Kidney epithelial cell (primary cell): ENCODE measurements around the gene MYH9. TPM values are rescaled to one million over a fixed set of nuclear protein-coding genes. Genes with fewer than 3 reads are reported as not detected.
"Not testable (repeated sequence)": the region's sequence is repeated elsewhere in the genome, so short reads cannot be mapped to it uniquely, and the experiment has no call there.

Source experiments
- DNase-seq: peaks from one replicate; pipeline ENCODE4 v3.0.0-alpha.2; 2010; ENCODE audit warnings: low read depth
- H3K27me3 ChIP-seq: 2 replicates; pipeline ENCODE4 v1.6.0; 2011; ENCODE audit warnings: low read length; ENCODE audit not compliant: control insufficient read depth, insufficient read depth
- H3K36me3 ChIP-seq: 2 replicates; pipeline ENCODE4 v1.5.1; 2011; ENCODE audit warnings: low read length; ENCODE audit not compliant: control insufficient read depth, insufficient read depth
- H3K4me3 ChIP-seq: 2 replicates; pipeline ENCODE4 v1.5.1; 2011; ENCODE audit warnings: low read depth, mild to moderate bottlenecking, control low read depth, low read length
- total RNA-seq: library from RNA; depleted of rRNA; stranded (reverse); fragments of >200 nt; gene quantifications from 2 replicates; pipeline ENCODE4 v1.2.3, GENCODE V29; 2015
- TF ChIP-seq, protein P1 (sequence below): IDR thresholded peaks from 2 replicates; pipeline ENCODE4 v1.5.1; 2011; ENCODE audit warnings: mild to moderate bottlenecking, moderate library complexity, low read length, control low read depth, inconsistent platforms; ENCODE audit not compliant: insufficient read depth, poor library complexity, severe bottlenecking

Gene MYH9
- total RNA-seq, 1 donor from 2014 or later, result 1,580 TPM

DNA sequence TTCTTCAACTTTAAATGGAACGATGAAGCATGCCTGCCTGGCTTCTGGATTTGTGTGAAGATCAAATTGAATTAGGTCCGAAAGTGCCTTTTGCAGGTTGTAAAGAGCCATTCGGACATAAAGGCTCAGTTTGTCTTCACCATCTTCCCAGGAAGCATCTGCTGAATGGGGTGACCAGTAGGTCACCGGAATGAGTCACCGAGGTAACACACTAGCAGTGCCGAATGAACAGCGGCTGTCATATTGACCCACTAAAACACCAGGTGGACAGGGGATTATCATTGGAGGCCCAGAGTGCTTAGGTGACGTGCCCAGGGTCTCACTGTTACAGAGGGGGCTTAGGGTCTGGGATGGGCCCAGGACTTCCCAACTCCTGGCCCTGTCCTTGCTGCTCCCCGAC, 43.1 kb upstream of the MYH9 start:
- Histone ChIP-seq H3K4me3 (no peak overlapping the region), H3K27me3 (no peaks in the 10 kb centered on the region), H3K36me3 (no peaks in the 10 kb centered on the region)
- DNase-seq, result no peak
- TF ChIP-seq, protein P1, sequence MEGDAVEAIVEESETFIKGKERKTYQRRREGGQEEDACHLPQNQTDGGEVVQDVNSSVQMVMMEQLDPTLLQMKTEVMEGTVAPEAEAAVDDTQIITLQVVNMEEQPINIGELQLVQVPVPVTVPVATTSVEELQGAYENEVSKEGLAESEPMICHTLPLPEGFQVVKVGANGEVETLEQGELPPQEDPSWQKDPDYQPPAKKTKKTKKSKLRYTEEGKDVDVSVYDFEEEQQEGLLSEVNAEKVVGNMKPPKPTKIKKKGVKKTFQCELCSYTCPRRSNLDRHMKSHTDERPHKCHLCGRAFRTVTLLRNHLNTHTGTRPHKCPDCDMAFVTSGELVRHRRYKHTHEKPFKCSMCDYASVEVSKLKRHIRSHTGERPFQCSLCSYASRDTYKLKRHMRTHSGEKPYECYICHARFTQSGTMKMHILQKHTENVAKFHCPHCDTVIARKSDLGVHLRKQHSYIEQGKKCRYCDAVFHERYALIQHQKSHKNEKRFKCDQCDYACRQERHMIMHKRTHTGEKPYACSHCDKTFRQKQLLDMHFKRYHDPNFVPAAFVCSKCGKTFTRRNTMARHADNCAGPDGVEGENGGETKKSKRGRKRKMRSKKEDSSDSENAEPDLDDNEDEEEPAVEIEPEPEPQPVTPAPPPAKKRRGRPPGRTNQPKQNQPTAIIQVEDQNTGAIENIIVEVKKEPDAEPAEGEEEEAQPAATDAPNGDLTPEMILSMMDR, result no peak

DNA sequence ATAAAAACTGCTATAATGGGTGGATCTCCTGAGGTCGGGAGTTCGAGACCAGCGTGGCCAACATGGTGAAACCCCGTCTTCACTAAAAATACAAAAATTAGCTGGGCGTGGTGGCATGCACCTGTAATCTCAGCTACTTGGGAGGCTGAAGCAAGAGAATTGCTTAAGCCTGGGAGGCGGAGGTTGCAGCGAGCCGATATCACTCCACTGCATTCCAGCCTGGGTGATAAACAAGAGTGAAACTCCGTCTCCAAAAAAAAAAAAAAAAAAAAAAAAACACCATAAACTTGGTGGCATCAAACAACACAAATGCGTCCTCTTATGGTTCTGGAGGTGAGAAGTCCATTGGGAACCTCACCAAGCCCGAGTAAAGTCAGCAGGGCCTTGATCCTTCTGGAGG, 40.2 kb upstream of the MYH9 start:
- not testable (repeated sequence) for H3K4me3 ChIP-seq, H3K36me3 ChIP-seq, H3K27me3 ChIP-seq, DNase-seq

DNA sequence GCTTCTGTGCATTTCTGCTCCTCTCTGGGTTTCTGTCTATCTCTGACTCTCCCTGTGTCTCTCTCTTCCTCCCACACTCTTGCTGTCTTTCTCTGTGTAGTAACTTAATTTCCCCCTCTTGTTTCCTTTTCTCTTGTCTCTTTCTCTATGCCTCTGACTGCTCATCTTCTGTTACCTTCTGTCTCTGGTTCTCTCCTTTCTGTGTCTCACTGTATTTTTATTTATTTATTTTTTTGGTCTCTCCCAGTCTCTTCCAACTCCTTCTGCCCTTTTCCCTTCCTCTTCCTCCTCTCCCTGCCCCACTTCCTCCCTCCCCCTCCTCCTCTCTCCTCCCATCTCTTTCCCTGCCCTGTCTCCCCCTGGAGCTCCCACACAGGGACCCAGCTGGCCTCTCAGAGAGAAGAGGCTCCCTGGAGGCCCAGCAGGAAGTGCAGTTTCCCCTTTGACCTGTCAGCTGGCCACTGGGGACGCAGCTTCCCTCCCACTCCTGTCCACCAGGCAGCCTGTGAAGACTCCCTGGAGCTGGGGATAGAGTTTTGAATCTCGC, 38.3 kb upstream of the MYH9 start:
- H3K27me3 ChIP-seq, result no peaks in the 10 kb centered on the region
- no peak for DNase-seq
- H3K36me3 ChIP-seq, result no peaks in the 10 kb centered on the region
- no peak overlapping the region for H3K4me3 ChIP-seq
- TF ChIP-seq, protein P1, result no peak

DNA sequence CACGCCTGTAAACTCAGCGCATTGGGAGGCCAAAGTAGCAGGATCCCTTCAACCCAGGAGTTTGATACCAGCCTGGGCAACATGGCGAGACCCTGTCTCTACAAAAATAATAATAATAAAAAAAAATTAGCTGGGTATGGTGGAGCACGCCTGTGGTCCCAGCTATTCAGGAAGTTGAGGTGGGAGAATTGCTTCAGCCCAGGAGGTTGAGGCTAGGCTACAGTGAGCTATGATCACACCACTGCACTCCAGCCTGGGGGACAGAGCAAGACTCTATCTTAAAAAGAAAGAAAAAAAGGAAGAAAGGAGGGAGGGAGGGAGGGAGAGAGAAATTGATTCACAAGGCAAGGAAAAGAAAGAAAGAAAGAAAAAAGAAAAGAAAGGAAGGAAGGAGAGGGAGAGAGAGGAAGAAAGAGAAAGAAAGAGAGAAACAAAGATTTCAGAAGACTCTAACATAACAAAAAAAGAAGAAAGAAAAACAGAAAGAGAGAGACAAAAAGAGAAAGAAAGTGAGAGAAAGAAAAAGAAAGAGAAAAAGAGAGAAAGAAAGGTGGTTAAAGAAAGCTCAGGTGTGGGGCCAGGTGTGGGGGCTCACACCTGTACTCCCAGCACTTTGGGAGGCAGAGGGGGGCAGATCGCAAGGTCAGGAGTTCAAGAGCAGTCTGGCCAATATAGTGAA, 37.3 kb upstream of the MYH9 start:
- DNase-seq, result no peak
- Histone ChIP-seq H3K4me3 (no peak overlapping the region), H3K36me3 (no peaks in the 10 kb centered on the region), H3K27me3 (no peaks in the 10 kb centered on the region)
- TF ChIP-seq, protein P1, result no peak

DNA sequence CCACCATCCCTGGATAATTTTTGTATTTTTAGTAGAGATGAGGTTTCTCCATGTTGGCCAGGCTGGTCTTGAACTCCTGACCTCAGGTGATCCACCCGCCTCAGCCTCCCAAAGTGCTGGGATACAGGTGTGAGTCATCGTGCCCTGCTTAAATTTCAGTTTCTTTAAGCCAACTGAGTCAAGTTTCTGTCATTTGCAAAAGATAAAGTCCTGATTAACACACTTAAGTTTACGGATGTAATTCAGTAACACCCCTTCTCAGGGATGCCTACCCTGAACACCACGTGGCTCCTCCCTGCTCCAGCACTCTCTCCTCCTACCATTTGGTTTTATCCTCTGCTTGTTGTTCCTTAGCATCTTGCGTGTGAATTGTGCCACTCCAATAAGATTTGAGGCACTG, 36.7 kb upstream of the MYH9 start:
- not testable (repeated sequence) for H3K4me3 ChIP-seq, DNase-seq, H3K27me3 ChIP-seq

DNA sequence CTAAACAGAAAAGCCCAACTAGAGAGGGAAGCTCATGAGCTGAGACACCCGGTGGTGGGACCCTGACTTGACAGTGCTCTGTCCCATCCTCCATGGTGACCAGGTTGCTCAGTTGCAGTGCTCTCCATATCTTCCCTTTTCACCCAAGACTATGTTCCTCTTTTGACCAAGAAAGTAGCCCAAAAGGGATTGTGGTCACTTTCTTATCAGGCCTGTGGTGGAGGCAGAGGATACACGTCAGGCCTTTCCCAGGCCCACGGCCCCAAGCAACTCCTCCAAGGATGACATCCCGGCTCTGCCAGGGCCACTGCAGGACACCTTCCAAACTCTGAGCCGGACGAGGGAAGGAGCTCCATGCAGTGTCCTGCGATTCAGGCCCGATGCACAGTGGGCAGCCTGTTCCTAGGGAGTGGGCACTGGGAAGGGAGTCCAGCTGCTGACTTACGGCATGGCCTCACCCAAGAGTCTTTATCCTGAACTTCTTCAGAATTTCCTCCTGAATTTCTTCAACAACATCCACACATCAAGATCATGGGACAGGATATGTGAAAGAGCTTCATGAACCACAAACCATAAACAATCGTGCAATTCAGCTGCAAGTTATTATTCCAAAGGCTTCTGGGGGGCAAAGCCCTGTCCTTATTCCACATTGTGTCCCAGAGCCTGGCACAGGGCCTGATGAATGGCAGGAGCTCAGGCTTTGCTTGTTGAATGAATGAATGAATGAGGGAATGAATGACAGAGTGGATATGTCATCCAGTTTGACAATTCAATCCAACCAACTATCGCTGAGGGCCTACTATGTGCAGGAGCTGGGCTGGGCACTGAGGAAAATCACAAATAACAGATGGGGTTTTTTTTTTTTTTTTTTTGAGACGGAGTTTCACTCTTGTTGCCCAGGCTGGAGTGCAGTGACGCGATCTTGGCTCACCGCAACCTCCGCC, 36.0 kb upstream of the MYH9 start:
- TF ChIP-seq, protein P1, result no peak
- DNase-seq, result no peak
- Histone ChIP-seq H3K27me3 (no peaks in the 10 kb centered on the region), H3K4me3 (no peak overlapping the region), H3K36me3 (no peaks in the 10 kb centered on the region)

More for the DNA sequence above, 36.7 kb upstream of the MYH9 start:
- not testable (repeated sequence) for H3K36me3 ChIP-seq
